GM21447 (cell line): ENCODE data around the gene SLC24A2.
"Not testable (repeated sequence)": the region's sequence is repeated elsewhere in the genome, so short reads cannot be mapped to it uniquely, and the experiment has no call there.

Experiments
- ATAC-seq: cut with Tn5 transposase; IDR thresholded peaks from one replicate; pipeline ENCODE4 v1.9.1; 2021; ENCODE audit not compliant: unreplicated experiment

Gene SLC24A2

GRCh38 chr9:19788614-19789271 lies at the start of gene SLC24A2:
TSS of gene SLC24A2 (minus strand) at chr9:19789037.
- no peak for ATAC-seq

- ATAC-seq, result not testable (repeated sequence)
These were observed 44.5 kb upstream of the SLC24A2 start for GRCh38 chr9:19833331-19833730.

GRCh38 chr9:19830796-19831195 lies 42.0 kb upstream of the SLC24A2 start:
- ATAC-seq, result no peak

- no peak for ATAC-seq
These were observed 39.8 kb upstream of the SLC24A2 start for GRCh38 chr9:19828576-19829109.

- no peak for ATAC-seq
These were observed 27.9 kb upstream of the SLC24A2 start for GRCh38 chr9:19816769-19817168.

GRCh38 chr9:19812194-19812593 lies 23.4 kb upstream of the SLC24A2 start:
- no peak for ATAC-seq

- no peak for ATAC-seq
These were observed 20.8 kb upstream of the SLC24A2 start for GRCh38 chr9:19809422-19810269.

- no peak for ATAC-seq
These were observed 18.5 kb upstream of the SLC24A2 start for GRCh38 chr9:19807182-19807892.

GRCh38 chr9:19804431-19804830 lies 15.6 kb upstream of the SLC24A2 start:
- no peak for ATAC-seq

- ATAC-seq, result no peak
These were observed 12.0 kb upstream of the SLC24A2 start for GRCh38 chr9:19800884-19801283.

GRCh38 chr9:19799784-19800183 lies 10.9 kb upstream of the SLC24A2 start:
- ATAC-seq, result no peak

GRCh38 chr9:19788152-19788551 lies 685 bp downstream of the SLC24A2 start:
- ATAC-seq, result no peak

- ATAC-seq, result no peak
These were observed 1.2 kb downstream of the SLC24A2 start for GRCh38 chr9:19787672-19788071.

GRCh38 chr9:19785230-19785629 lies 3.6 kb downstream of the SLC24A2 start:
- no peak for ATAC-seq

- ATAC-seq, result no peak
These were observed 4.7 kb downstream of the SLC24A2 start for GRCh38 chr9:19784136-19784535.

- no peak for ATAC-seq
These were observed 5.3 kb downstream of the SLC24A2 start for GRCh38 chr9:19783500-19783899.

- no peak for ATAC-seq
These were observed 6.8 kb downstream of the SLC24A2 start for GRCh38 chr9:19782005-19782404.

GRCh38 chr9:19781240-19781639 lies 7.6 kb downstream of the SLC24A2 start:
- ATAC-seq, result no peak

GRCh38 chr9:19771446-19771845 lies 17.4 kb downstream of the SLC24A2 start:
- no peak for ATAC-seq

GRCh38 chr9:19770973-19771372 lies 17.9 kb downstream of the SLC24A2 start:
- ATAC-seq, result no peak

GRCh38 chr9:19769213-19769612 lies 19.6 kb downstream of the SLC24A2 start:
- ATAC-seq, result no peak
